ENCODE data around the gene SCAP. TPM values are rescaled to one million over a fixed set of nuclear protein-coding genes. Genes with fewer than 3 reads are reported as not detected.

Gene SCAP
- total and polyA plus RNA-seq, 2 of the 13 experiments (the other 11 are each of a cell fraction or from before 2014, with no cell fraction given), result 40.4 to 53.3 TPM

DNA sequence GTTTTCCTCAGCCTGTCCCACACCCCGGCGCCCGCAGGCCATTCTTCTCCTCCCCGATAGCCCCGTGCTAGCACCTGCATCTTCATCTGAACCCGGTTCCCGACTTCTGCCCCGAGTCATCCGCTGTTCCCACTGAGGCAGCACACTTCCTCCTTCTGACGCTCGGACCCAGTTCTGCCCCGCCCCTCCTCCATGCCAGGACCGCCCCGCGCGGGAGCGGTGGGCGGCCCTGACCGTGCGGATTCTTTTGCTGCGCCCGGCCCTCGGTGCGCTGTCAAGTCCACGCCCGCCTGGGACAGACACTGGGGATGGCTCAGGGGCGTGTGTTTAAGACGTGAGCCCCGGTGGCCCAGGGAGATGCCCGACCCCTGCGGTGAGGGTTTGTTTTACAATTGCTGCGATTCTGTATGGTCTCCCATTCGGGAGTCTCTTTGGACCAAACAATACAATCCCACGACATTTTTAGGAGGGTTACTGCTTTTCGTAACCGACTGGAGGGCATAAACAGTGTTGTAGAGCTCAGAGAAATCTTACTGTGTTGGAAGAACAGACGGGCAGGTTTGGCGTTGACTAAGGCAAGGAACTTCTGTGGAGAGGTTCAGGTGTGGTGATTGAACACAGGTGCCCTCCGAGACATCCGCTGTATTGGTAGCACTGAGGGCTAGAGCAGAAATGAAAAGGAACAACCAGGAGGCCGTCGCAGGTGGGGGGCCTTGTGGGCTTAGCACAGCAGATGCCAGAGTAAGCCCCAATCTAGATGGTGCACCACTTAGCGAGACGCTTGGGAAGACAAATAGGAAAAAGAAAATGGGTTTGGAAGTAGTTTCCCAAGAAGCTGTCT, 94.2 kb downstream of the SCAP start (continued):
- TF ChIP-seq, protein P1, sequence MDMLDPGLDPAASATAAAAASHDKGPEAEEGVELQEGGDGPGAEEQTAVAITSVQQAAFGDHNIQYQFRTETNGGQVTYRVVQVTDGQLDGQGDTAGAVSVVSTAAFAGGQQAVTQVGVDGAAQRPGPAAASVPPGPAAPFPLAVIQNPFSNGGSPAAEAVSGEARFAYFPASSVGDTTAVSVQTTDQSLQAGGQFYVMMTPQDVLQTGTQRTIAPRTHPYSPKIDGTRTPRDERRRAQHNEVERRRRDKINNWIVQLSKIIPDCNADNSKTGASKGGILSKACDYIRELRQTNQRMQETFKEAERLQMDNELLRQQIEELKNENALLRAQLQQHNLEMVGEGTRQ (IDR thresholded peaks at IDR 0.05; ENCODE audit: low read depth, low read length), result no peak
- TF ChIP-seq, protein P1 (CRISPR knock-in tag; IDR thresholded peaks at IDR 0.05; ENCODE audit: borderline replicate concordance), result no peak
- no peak for TF ChIP-seq HHEX (CRISPR knock-in tag; IDR thresholded peaks at IDR 0.05)
- no peak for TF ChIP-seq FOXP1 (IDR thresholded peaks at IDR 0.05)
- no peak for TF ChIP-seq FOXP1 (CRISPR knock-in tag; IDR thresholded peaks at IDR 0.05)
- TF ChIP-seq ZNF138 (CRISPR knock-in tag; IDR thresholded peaks at IDR 0.05; ENCODE audit: low read depth), result no peak
- TF ChIP-seq RFXANK (CRISPR knock-in tag; IDR thresholded peaks at IDR 0.05), result no peak
- TF ChIP-seq, protein P2, sequence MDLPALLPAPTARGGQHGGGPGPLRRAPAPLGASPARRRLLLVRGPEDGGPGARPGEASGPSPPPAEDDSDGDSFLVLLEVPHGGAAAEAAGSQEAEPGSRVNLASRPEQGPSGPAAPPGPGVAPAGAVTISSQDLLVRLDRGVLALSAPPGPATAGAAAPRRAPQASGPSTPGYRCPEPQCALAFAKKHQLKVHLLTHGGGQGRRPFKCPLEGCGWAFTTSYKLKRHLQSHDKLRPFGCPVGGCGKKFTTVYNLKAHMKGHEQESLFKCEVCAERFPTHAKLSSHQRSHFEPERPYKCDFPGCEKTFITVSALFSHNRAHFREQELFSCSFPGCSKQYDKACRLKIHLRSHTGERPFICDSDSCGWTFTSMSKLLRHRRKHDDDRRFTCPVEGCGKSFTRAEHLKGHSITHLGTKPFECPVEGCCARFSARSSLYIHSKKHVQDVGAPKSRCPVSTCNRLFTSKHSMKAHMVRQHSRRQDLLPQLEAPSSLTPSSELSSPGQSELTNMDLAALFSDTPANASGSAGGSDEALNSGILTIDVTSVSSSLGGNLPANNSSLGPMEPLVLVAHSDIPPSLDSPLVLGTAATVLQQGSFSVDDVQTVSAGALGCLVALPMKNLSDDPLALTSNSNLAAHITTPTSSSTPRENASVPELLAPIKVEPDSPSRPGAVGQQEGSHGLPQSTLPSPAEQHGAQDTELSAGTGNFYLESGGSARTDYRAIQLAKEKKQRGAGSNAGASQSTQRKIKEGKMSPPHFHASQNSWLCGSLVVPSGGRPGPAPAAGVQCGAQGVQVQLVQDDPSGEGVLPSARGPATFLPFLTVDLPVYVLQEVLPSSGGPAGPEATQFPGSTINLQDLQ (CRISPR knock-in tag; IDR thresholded peaks at IDR 0.05), result no peak
- TF ChIP-seq, protein P3, sequence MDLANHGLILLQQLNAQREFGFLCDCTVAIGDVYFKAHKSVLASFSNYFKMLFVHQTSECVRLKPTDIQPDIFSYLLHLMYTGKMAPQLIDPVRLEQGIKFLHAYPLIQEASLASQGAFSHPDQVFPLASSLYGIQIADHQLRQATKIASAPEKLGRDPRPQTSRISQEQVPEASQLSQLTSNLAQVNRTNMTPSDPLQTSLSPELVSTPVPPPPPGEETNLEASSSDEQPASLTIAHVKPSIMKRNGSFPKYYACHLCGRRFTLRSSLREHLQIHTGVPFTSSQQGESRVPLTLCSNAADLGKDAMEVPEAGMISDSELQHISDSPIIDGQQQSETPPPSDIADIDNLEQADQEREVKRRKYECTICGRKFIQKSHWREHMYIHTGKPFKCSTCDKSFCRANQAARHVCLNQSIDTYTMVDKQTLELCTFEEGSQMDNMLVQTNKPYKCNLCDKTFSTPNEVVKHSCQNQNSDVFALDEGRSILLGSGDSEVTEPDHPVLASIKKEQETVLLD (CRISPR knock-in tag; IDR thresholded peaks at IDR 0.05; ENCODE audit: low read depth), result no peak
- TF ChIP-seq SMARCC2 (IDR thresholded peaks at IDR 0.05), result no peak
- TF ChIP-seq, protein P4, sequence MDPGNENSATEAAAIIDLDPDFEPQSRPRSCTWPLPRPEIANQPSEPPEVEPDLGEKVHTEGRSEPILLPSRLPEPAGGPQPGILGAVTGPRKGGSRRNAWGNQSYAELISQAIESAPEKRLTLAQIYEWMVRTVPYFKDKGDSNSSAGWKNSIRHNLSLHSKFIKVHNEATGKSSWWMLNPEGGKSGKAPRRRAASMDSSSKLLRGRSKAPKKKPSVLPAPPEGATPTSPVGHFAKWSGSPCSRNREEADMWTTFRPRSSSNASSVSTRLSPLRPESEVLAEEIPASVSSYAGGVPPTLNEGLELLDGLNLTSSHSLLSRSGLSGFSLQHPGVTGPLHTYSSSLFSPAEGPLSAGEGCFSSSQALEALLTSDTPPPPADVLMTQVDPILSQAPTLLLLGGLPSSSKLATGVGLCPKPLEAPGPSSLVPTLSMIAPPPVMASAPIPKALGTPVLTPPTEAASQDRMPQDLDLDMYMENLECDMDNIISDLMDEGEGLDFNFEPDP (CRISPR knock-in tag; conservative IDR thresholded peaks at IDR 0.05), result no peak
- no peak for TF ChIP-seq ZSCAN31 (CRISPR knock-in tag; IDR thresholded peaks at IDR 0.05; ENCODE audit: low read depth)
- TF ChIP-seq MED1 (CRISPR knock-in tag; IDR thresholded peaks at IDR 0.05), result no peak
- TF ChIP-seq, protein P5, sequence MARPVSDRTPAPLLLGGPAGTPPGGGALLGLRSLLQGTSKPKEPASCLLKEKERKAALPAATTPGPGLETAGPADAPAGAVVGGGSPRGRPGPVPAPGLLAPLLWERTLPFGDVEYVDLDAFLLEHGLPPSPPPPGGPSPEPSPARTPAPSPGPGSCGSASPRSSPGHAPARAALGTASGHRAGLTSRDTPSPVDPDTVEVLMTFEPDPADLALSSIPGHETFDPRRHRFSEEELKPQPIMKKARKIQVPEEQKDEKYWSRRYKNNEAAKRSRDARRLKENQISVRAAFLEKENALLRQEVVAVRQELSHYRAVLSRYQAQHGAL (CRISPR knock-in tag; IDR thresholded peaks at IDR 0.05; ENCODE audit: not compliant biosample characterization), result no peak
- TF ChIP-seq ESRRA (CRISPR knock-in tag; IDR thresholded peaks at IDR 0.05; ENCODE audit: low read depth), result no peak
- no peak for TF ChIP-seq ZNF672 (CRISPR knock-in tag; IDR thresholded peaks at IDR 0.05)
- TF ChIP-seq NONO (IDR thresholded peaks at IDR 0.05), result no peak
- TF ChIP-seq NONO (CRISPR knock-in tag; conservative IDR thresholded peaks at IDR 0.05), result no peak; the same call in none of the 2 replicates
- TF ChIP-seq ZFP36L1 (CRISPR knock-in tag; IDR thresholded peaks at IDR 0.05), result no peak
- no peak for TF ChIP-seq ZNF460 (CRISPR knock-in tag; IDR thresholded peaks at IDR 0.05; ENCODE audit: borderline replicate concordance)
- TF ChIP-seq KDM2A (CRISPR knock-in tag; IDR thresholded peaks at IDR 0.05; ENCODE audit: borderline replicate concordance, low read depth), result no peak

Measured in HepG2 (cell line).